Lower lobe of right lung (tissue), 2 donors: Measurements from ENCODE around the gene WDHD1. TPM values are rescaled to one million over a fixed set of nuclear protein-coding genes. Genes with fewer than 3 reads are reported as not detected.
A peak's percentile ranks its signal among the peaks of the same experiment; 100 is the strongest.

Experiments
- ATAC-seq, 2 donors: fragments of 200-7000 bp; cut with Tn5 transposase; one replicate each; pipeline ENCODE4 v1.9.1; 2020 to 2022; ENCODE audit warnings: mild to moderate bottlenecking in 2 of 2, moderate library complexity in 2 of 2
- DNase-seq: peaks from one replicate; pipeline ENCODE4 v3.0.0-alpha.2; 2020
- H3K27ac ChIP-seq: fragments of 200-600 bp; one replicate; pipeline ENCODE4 v1.8.0; 2022
- H3K27me3 ChIP-seq: fragments of 200-600 bp; one replicate; pipeline ENCODE4 v1.8.0; 2022; ENCODE audit warnings: low read depth
- H3K36me3 ChIP-seq: fragments of 200-600 bp; one replicate; pipeline ENCODE4 v1.8.0; 2022; ENCODE audit warnings: mild to moderate bottlenecking
- H3K4me1 ChIP-seq: fragments of 200-600 bp; one replicate; pipeline ENCODE4 v1.8.0; 2022
- H3K4me3 ChIP-seq: fragments of 200-600 bp; one replicate; pipeline ENCODE4 v1.8.0; 2022; ENCODE audit warnings: mild to moderate bottlenecking
- H3K9me3 ChIP-seq: fragments of 200-600 bp; one replicate; pipeline ENCODE4 v1.8.0; 2022
- CTCF ChIP-seq: fragments of 200-600 bp; IDR thresholded peaks from one replicate; pipeline ENCODE4 v1.8.0; 2022; ENCODE audit warnings: antibody characterized with exemption, mild to moderate bottlenecking
- intact Hi-C: fragments of 100-400 bp; cut with DNase I; formaldehyde crosslinking; loops from one replicate; pipeline ENCODE4 v1.11.0; 2022
- total RNA-seq: library from RNA; stranded (reverse); fragmentation: NEBNext Ultra II Directional; extraction: Animal tissue kit (Norgen Biotek cat#: 25700); gene quantifications from one replicate; pipeline ENCODE4 v1.2.1, GENCODE V29; 2021
- donor health status: DM: no; HTN: yes; CAD: no; lungs with severe emphysema.

Gene WDHD1
- total RNA-seq, 1 donor from 2014 or later, result 3.5 TPM

- ATAC-seq (peak; percentile 67 to 83), DNase-seq (no peak)
- intact Hi-C loops, result no loop called here
- Histone ChIP-seq H3K27me3 (no peaks in the 10 kb centered on the region), H3K27ac (no peak overlapping the region), H3K36me3 (no peaks in the 10 kb centered on the region), H3K4me1 (peaks cover 6% of the 10 kb centered on the region), H3K9me3 (no peaks in the 10 kb centered on the region), H3K4me3 (no peak overlapping the region)
- TF ChIP-seq CTCF, result peak; percentile 80
Measured at GRCh38 chr14:54893151-54893760, 133.6 kb downstream of the WDHD1 start.

- ATAC-seq, result no peak
- H3K27me3 ChIP-seq, result no peaks in the 10 kb centered on the region
- intact Hi-C loops, result no loop called here
- peaks cover 10% of the 10 kb centered on the region for H3K4me1 ChIP-seq
- no peak for TF ChIP-seq CTCF
- no peak for DNase-seq
- no peak overlapping the region for H3K4me3 ChIP-seq
- no peaks in the 10 kb centered on the region for H3K36me3 ChIP-seq
- H3K9me3 ChIP-seq, result no peaks in the 10 kb centered on the region
- no peak overlapping the region for H3K27ac ChIP-seq
Measured at GRCh38 chr14:54891471-54892245, 135.2 kb downstream of the WDHD1 start.

GRCh38 chr14:54890788-54891187, 136.1 kb downstream of the WDHD1 start:
- no peaks in the 10 kb centered on the region for H3K9me3 ChIP-seq
- DNase-seq (no peak), ATAC-seq (no peak)
- intact Hi-C loops, result no loop called here
- no peaks in the 10 kb centered on the region for H3K27me3 ChIP-seq
- no peak overlapping the region for H3K4me3 ChIP-seq
- H3K36me3 ChIP-seq, result no peaks in the 10 kb centered on the region
- TF ChIP-seq CTCF, result no peak
- peaks cover 12% of the 10 kb centered on the region for H3K4me1 ChIP-seq
- no peak overlapping the region for H3K27ac ChIP-seq

GRCh38 chr14:54889919-54890318, 137.0 kb downstream of the WDHD1 start:
- no peak for TF ChIP-seq CTCF
- intact Hi-C loops, result no loop called here
- peaks cover 14% of the 10 kb centered on the region for H3K4me1 ChIP-seq

More at GRCh38 chr14:54889919-54890318, 137.0 kb downstream of the WDHD1 start:
- H3K27me3 ChIP-seq, result no peaks in the 10 kb centered on the region
- no peak overlapping the region for H3K4me3 ChIP-seq
- ATAC-seq (no peak), DNase-seq (no peak)
- H3K36me3 ChIP-seq, result no peaks in the 10 kb centered on the region
- no peak overlapping the region for H3K27ac ChIP-seq
- H3K9me3 ChIP-seq, result no peaks in the 10 kb centered on the region

Other genes with a start within 250 kb of the WDHD1 start
- 12.7 TPM for gene GCH1, start 124.3 kb downstream of the WDHD1 start, total RNA-seq
- gene SOCS4, start 137 bp upstream of the WDHD1 start, total RNA-seq, result 17.9 TPM
- gene MAPK1IP1L, start 24.5 kb upstream of the WDHD1 start, total RNA-seq, result 72.4 TPM
- gene LGALS3, start 102.2 kb upstream of the WDHD1 start, total RNA-seq, result 528 TPM
- gene DLGAP5, start 164.5 kb upstream of the WDHD1 start, total RNA-seq, result 0.97 TPM
- 34.7 TPM for gene FBXO34, start 244.3 kb upstream of the WDHD1 start, total RNA-seq